Measurements from ENCODE around the gene MPP2.
A peak's percentile ranks its signal among the peaks of the same experiment; 100 is the strongest.
"Not testable (repeated sequence)": the region's sequence is repeated elsewhere in the genome, so short reads cannot be mapped to it uniquely, and the experiment has no call there.

The MPP2 gene

GRCh38 chr17:43873815-43874214 is 33.5 kb downstream of the MPP2 start:
- DNase-seq, result no peak

GRCh38 chr17:43873091-43873490 is 34.2 kb downstream of the MPP2 start:
- no peak for DNase-seq

GRCh38 chr17:43871946-43872690 is 35.2 kb downstream of the MPP2 start:
- DNase-seq, result no peak

- DNase-seq, result not testable (repeated sequence)
Observed at GRCh38 chr17:43869031-43869430, 38.3 kb downstream of the MPP2 start.

GRCh38 chr17:43868226-43868994 is 38.9 kb downstream of the MPP2 start:
- DNase-seq, result no peak

- DNase-seq, result no peak
Observed at GRCh38 chr17:43864161-43864984, 43.0 kb downstream of the MPP2 start.

- no peak for DNase-seq
Observed at GRCh38 chr17:43861960-43862359, 45.4 kb downstream of the MPP2 start.

- DNase-seq, result no peak
Observed at GRCh38 chr17:43860927-43861622, 46.3 kb downstream of the MPP2 start.

GRCh38 chr17:43860077-43860725 is 47.1 kb downstream of the MPP2 start:
- DNase-seq, result no peak

- no peak for DNase-seq
Observed at GRCh38 chr17:43857957-43858600, 49.3 kb downstream of the MPP2 start.

GRCh38 chr17:43857141-43857540 is 50.2 kb downstream of the MPP2 start:
- no peak for DNase-seq

GRCh38 chr17:43856141-43856540 is 51.2 kb downstream of the MPP2 start:
- no peak for DNase-seq

- DNase-seq, result no peak
Observed at GRCh38 chr17:43855061-43855460, 52.3 kb downstream of the MPP2 start.

- no peak for DNase-seq
Observed at GRCh38 chr17:43854498-43854897, 52.8 kb downstream of the MPP2 start.

- DNase-seq, result no peak
Observed at GRCh38 chr17:43853546-43853945, 53.8 kb downstream of the MPP2 start.

- DNase-seq, result no peak
Observed at GRCh38 chr17:43852571-43852970, 54.8 kb downstream of the MPP2 start.

- DNase-seq, result no peak
Observed at GRCh38 chr17:43849116-43849515, 58.2 kb downstream of the MPP2 start.

- DNase-seq, result no peak
Observed at GRCh38 chr17:43848601-43849000, 58.7 kb downstream of the MPP2 start.

- no peak for DNase-seq
Observed at GRCh38 chr17:43846963-43847371, 60.4 kb downstream of the MPP2 start, which contains the start of gene CD300LG. Gene CD300LG, plus strand, starts transcription at chr17:43847176. Its CDS starts 41 bp downstream, at chr17:43847217.

GRCh38 chr17:43846221-43846712 is 61.1 kb downstream of the MPP2 start:
- DNase-seq, result peak; percentile 14

- no peak for DNase-seq
Observed at GRCh38 chr17:43845766-43846165, 61.6 kb downstream of the MPP2 start.

Measured in NCI-H2171 treated with DMSO at 0.1 percent for 48 hours (cell line).